GM12874 (cell line): ENCODE data around the gene FRMD6.

Experiments
- TF ChIP-seq, protein P1 (sequence below): IDR thresholded peaks from 2 replicates; pipeline ENCODE4 v1.5.1; 2011; ENCODE audit warnings: low read depth, mild to moderate bottlenecking, control low read depth, low read length, moderate library complexity; ENCODE audit not compliant: insufficient read depth

Gene FRMD6

DNA sequence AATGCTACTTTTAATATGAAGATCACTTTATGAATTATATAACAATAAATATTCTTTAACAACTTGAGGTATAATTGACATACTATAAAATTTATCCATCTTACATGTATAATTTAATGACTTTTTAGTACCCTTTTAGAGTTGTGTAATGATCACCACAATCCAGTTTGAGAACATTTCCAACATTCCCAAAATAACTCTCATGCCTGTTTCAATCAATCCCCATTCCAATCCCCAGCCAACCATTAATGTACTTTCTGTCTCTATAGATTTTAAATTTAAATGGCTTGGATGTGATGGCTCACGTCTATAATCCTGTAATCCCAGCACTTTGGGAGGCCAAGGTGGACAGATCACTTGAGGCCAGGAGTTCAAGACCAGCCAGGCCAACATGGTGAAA, 23.5 kb upstream of the FRMD6 start:
- TF ChIP-seq, protein P1, sequence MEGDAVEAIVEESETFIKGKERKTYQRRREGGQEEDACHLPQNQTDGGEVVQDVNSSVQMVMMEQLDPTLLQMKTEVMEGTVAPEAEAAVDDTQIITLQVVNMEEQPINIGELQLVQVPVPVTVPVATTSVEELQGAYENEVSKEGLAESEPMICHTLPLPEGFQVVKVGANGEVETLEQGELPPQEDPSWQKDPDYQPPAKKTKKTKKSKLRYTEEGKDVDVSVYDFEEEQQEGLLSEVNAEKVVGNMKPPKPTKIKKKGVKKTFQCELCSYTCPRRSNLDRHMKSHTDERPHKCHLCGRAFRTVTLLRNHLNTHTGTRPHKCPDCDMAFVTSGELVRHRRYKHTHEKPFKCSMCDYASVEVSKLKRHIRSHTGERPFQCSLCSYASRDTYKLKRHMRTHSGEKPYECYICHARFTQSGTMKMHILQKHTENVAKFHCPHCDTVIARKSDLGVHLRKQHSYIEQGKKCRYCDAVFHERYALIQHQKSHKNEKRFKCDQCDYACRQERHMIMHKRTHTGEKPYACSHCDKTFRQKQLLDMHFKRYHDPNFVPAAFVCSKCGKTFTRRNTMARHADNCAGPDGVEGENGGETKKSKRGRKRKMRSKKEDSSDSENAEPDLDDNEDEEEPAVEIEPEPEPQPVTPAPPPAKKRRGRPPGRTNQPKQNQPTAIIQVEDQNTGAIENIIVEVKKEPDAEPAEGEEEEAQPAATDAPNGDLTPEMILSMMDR, result no peak

DNA sequence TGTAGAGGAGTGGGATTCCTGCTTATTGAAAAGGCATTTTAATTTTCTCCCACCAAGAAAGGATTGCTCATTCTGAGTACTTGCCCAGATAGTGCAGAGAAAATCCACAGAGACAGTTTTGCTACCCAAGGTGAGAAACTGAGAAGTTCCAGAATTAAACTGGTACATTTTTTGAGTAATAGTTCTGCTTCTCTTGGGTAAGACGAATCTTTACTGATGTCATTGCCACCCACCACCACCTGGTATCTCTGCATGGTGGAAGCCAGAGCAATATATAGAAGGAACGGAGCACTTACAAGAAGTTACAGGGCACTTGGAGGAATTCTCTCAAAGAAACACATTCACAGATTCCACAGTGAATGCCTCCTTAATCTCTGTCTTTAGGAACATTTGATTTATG, 20.7 kb upstream of the FRMD6 start:
- TF ChIP-seq, protein P1, result no peak

DNA sequence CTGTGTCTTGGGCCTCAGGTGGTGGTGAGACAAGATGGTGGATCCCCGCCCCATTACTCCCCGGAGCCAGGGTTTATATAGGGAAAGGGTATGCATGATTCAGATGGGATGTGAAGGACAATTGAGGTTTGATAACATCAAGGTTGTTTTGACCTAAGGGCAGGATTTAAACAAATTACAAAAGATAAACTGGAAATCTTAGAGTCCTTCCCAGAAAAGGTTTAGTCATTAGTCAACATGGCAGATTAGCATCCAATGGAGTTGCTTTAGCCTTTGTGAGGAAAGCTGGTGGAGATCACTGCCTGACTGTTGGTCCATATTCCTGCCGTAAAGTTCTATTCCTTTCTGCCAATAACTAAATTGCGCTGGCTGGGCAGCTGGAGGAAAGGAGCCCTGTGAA, 15.6 kb upstream of the FRMD6 start:
- TF ChIP-seq, protein P1, result no peak

DNA sequence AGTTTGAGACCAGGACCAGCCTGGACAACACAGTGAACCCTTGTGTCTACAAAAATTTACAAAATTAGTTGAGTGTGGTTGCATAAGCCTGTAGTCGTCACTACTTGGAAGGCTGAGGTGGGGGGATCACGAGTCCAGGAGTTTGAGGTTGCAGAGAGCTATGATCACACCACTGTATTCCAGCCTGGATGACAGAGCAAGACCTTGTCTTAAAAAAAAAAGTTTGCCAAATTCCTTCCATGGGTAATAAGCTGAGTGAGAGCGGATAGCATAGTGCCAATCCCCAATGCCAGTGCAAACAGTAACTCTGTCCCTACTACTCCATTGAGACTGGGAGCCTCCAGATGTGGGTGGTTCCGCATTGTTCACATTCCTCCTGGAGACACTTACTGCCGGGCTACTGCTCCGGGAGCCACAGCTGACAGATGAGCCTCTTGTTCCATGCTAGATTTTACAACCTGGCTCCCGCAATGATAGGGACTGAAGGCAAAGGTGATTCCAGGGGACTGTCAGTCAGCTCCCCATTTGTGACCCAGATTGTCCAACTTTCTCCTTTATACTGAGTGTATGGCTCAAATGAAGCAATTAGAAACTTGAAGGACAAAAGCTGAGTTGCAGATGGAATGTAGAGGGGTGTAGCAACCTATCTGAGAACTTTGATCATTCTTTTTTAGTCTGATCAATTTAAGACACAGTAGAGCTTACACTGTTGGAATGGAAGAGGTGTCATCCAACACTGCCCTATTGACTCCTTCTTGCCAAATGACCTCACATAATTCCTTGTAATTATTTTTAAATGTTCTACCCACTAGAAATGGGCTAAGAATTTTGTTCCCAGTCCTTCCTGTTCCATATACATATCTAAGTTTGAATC, 13.4 kb upstream of the FRMD6 start:
- TF ChIP-seq, protein P1, result no peak

DNA sequence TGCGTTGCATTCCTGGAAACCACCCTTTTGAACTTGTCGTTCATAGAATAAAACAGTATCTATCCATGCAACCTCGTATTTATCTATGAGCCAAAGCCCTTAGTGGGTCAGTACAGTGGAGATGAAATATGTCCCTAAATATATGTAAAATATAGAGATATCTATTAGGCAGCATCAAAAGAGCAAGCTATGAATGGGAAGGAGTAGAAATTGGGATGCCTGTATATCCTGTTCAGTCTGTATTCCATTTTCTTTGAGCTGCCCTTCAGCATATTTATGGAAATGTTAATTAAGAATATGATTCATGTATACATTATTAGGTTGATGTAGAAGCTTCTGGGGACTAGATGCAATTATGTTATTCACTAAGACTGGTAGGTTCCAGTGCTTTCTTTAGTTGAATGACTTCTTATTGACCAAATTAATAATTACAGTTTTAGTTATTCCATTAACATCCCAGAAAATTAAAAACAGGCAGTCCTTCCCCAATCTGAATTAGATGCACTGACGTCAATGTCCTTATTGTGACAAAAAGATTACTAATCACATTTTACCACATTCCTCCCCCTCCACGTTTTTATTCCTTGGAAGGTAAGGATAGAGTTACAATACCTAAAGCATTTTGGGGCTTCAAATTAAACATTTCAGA, 11.9 kb upstream of the FRMD6 start:
- TF ChIP-seq, protein P1, result no peak

DNA sequence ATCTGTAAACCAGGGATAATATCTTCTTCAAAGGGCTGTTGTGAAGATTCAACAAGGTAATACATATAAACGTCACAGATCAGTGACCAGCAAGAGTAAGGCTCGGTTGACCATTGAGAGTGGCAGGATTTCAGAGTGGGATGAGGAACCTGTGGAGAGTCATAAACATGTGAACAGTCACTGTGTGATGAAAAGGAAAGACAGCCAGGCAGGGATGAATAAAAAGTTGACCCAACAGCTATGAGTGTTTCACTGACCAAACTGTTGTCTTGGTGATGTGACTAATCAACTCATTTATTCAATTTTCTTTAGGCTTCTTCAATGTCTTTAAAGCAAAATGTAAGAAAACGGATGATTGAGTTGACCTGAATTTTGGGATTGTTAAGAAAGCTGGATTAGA, 8.6 kb upstream of the FRMD6 start:
- TF ChIP-seq, protein P1, result no peak

DNA sequence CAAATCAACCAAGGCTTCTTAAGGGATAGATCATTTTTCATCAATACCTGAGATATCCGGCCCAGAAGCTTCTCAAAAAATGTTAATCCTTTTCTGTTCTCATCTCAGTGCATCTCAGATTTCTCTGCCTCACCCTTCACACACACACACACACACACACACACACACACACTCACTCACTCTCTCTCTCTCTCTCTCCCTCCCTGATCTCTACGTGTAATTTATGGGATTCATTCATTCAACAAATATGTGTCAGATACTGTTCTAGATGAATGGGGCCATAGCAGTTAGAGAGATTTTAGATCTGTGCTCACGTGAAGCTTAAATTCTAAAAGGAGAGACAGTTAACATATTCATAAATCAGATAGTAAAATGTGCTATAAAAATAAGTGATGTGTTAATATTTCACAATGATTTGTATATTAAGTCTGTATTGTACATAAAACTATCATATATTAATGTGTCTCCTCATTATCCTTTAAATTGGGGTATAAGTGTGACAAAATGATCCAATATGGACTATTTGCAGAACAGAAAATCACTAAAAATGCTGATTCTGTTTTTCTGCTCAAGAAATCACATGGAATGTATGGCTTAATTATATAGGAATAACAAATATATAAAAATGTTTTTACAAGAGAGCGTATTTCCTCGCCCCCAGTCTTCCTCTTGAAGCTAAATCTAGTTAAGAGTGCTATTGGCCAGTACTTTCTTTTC, 7.3 kb upstream of the FRMD6 start:
- TF ChIP-seq, protein P1, result no peak
